ENCODE results near the gene GFOD1. TPM values are rescaled to one million over a fixed set of nuclear protein-coding genes. Genes with fewer than 3 reads are reported as not detected.
"Not testable (repeated sequence)": the region's sequence is repeated elsewhere in the genome, so short reads cannot be mapped to it uniquely, and the experiment has no call there.

The GFOD1 gene
- polyA plus RNA-seq, 3 donors, result 1.6 to 2.4 (median 2.1) TPM

DNA sequence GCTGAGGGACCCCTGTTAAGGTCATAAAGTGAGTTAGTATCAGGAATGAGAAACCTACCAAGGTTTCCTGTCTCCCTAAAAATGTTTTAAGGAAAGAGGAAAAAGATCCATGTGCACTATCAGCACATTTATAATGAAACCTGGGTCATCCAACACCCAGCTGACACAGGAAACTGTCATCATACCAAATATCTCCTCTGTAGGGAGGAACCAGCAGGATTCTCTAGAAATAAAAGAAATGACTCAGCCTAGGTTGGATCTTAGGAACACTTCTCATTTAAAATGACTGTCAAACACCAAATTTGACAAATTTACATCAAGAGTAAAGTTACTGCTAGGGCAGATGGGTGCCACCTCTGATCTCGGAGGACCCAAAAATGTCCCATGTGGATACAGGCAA is 21.7 kb downstream of the GFOD1 start:
- no peak for DNase-seq

DNA sequence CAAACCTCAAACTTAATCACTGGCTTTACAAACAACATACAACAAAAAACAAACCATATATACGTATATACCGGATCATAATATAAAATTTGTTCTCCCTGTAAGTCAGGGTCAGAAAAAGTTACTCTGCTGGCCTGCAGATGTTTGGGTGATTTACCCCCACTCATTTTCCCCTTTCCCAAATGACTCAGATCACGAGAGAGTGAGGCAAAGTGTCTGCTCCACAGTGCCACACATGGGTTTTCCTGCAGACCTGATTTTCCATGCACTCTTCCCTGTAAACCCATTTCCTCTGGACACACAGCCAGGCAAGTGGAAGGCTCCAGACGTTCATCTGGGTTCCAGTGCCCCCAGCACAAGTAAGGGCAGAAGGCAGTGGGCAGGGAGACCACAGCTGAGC is 23.5 kb downstream of the GFOD1 start:
- DNase-seq, result no peak

DNA sequence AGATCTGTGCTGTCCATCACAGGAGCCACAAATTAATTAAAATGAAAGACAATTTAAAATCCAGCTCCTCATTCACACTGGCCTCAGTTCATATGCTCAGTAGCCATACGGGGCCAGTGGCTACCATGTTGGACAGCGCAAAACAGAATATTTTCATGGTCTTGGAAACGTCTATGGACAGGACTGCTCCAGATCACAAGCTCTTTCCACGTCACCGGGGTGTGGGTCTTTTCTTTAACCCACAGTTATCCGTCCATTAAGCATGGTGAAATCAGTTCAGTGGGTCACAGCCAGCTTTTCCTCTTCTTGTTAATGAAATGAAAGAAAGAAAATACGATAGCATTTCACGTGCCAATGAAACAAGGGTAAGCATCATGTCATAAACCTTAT is 24.1 kb downstream of the GFOD1 start:
- DNase-seq, result no peak

DNA sequence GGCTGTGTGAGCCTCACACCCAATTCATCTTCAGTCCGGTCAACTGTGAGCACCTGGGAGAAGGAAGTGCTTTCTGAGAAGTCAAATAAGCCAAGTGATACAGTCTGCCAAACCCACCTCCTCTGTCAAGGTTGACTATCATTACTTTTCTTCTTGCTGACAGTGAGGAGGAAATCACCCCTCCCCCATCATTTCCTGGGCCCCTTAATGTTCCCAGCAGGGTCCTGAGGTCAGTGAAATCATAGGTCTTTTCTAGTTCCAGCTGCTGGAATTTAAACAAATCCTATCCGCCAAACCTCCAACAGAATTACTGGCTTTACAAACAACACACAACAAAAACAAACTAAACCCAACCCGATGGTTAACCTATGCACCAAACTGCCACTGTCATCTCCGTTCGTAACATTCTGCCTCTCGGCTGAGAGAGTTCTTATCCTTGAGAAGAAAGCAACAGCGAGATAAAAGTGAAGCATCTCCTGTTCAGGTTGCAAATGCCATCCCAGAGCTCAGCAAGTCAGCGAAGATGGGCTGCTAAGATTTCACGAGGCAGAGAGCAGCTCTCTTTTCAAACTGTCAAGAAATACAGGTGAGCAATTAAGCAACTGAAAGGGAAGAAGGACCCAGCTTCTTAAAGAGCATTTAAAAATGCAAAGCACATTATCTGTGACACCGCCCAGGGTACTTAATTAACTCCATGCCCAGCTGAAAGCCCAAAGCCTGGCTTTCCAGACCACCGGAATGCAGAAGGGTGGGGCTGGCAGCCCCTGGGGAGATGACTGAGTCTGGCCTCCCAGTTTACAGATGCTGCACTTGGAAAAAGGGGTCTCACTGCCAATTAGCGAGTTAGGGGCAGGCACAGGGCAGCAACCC is 24.7 kb downstream of the GFOD1 start:
- peak; percentile 11 for DNase-seq

DNA sequence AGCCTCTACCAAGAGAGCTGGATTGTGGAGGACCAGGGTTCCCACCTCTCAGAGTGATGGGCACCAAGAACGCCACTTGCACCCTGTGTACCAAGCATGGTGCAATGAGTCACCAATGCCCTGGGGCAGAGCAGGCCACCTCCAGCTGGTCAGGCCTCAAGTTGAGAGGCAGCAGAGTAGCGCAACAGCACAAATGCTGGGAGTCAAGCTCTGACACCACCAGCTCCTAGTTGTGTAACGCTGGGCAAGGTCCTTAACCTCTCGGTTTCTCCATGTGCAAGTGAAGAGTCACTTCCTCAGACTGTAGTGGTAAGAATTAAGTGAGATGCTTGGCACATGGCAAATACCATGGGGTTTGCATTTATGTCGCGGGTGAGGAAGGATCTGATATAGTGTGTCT is 25.6 kb downstream of the GFOD1 start:
- no peak for DNase-seq

DNA sequence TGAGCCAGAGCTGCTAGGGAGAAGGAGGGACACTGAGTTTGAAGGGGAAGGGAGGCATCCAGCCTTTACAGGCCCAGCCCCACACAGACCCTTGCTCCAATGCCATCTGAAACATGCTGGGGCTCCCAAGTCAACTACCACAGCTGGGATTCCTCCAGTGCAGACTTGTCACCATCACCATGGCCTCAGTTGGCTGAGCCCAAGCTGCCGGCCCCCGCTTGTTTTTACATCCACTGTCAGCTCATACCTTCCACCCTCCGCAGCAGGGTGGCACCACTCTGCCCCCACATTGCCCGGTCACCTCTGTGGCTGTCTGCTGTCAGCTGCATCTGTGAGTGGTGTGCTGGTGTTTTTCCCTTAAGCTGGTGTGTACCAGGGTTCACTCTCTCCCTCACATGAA is 26.1 kb downstream of the GFOD1 start:
- peak; percentile 71 for DNase-seq

DNA sequence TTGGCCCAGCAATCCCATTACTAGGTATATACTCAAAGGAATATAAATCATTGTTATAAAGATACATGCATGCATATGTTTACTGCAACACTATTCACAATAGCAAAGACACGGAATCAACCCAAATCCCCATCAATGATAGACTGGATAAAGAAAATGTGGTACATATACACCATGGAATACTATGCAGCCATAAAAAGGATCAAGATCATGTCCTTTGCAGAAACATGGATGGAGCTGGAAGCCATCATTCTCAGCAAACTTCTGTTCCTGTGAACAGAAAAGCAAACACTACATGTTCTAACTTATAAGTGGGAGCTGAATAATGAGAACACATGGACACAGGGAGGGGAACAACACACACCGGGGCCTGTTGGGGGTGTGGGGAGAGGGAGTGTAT is 27.1 kb downstream of the GFOD1 start:
- not testable (repeated sequence) for DNase-seq

DNA sequence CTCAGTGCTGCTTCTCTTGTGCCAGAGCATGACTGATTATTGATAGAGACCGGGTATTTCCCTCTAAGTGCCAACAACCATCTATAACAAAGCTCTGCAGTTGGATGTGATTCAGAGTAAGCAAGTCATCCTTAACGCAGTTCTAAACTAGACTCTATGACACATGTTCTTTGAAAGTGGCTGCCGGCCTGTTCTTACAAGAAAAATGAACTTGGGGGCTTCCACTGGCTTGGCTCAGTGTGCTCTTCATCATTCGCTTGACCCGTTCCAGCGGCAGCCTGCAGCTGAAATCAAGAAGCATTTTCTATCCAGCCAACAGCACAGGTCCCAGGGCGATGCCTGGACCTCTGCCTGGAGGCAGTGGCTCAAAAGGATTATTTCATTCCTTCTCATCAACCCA is 29.8 kb downstream of the GFOD1 start:
- no peak for DNase-seq

DNA sequence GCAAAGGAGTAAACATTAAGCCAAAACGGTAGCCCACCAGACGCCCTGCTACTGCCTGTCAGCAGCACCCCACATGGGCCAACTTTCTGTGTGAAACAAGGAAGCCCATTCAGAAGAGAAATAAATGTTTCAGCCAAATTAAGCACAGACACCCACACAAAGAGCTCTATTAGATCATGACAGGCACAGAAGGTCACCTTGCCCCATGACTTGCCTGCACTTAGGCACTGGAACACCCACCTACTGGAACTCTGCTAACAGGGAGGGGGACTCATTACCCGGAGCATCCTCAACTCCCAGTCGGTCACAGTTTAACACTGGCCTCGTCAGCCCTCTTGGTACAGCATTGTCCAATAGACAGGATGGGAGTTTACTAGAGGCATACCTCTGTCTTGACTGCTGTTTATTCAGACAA is 31.8 kb downstream of the GFOD1 start:
- DNase-seq, result no peak

DNA sequence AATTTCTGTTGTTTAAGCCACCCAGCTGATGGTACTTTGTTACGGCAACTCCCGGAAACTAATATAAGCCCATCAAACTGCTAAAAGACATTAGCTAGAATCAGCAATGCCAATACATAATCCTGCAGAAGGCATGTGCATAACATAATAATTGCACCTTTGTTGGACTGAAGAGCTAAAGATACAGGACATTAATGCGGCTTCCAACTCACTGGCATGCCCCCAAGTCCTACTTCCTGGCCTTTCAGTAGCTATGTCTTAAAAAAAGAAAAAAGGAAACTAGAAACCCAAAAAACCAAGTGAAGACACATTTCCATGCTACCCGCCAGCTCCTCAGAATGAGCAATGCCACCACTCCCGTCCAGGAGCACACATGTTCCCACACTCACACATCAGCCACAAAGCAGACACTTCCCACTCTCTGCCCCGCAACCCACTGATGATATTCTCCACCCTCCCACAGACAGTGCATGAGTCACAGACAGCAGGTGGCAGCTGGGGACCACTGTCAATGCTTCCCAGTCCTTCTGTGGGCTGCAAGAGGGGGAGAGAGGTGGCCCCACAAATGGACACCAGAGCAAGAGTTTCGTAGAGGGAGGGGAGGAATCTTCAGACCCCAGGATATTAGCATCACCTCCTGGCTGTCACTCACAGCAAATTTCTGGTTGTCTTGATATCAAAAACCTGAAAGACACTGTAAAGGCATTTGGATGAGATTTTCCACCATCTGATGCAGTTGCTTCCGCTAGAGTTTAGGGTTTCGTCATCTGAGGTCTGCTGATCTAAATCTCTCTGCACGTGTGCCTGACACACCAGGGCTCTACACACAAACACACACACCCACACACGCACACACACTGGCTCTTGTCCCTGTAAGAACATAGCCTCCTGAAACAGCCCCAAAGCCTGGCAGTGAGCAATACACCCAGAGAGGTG is 32.8 kb downstream of the GFOD1 start:
- peak; percentile 22 for DNase-seq

DNA sequence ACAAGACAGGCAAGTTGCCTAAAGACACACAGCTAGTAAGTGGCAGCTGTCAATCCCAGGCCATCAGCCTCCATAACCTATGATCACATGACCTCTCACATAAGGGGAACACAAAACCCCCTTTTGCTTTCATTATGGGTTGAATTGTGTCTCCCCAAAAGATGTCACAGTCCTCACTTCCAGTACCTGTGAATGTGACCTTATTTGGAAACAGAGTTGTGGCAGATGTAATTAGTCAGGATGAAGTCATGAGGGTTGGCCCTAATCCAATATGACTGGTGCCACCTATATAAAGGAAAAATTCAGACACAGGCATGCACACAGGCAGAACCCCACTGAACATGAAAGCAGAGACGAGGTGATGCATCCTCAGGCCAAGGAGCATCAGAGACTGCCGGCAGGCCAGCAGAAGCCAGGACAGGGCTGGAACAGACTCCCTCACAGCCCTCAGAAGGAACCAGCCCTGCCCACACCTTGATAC is 33.6 kb downstream of the GFOD1 start:
- no peak for DNase-seq

DNA sequence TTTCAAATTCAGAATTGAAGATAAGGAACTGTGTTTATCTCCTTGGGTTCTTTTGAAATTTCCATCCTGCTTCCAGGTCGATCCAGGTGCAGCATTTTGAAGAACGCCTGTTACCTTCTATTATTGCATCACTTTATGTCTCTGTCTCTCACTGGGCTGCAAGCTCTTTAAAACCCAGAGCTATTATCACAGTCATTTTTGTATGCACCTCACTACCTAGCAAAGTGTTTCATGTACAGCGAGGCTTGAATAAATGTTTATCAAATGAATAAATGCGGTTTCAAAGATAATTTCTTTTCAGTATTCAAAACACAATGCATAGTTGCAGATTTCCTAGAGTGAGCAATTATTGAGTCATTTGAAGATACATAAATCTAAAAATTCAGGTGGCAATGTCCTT is 34.2 kb downstream of the GFOD1 start:
- no peak for DNase-seq

DNA sequence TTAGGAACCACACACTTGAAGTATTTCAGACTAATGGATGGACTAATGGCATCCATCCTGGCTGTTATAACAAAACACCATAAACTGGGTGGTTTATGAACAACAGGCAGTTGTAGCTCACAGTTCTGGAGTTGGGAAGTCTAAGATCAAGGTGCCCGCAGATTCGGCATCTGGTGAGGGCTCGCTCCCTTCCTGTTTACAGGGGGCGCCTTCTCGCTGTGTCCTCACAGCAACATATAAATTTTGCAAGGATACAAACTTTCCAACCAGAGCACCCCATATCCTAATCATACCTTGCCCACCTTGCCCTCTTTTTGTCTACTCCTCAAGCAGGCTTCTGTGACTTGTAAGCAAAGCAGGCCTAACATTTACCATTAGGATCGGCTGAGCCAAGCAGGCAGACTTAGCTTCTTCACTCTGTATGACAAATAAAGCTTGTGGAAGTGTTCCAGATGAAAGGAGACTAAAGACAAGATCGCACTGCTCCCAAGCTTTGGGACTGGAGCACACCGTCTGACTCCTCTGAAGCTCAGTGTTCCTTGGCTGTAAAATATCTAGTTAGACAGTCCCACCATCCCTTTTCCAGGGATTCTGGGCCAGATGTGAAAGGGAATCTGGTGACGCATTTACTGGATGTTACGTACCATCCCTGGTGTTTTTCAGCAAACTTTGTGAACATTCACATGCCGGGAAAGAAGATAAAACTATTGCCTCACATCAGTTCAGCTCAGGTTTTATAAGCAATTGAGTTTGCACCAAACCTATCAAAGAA is 34.9 kb downstream of the GFOD1 start:
- no peak for DNase-seq

DNA sequence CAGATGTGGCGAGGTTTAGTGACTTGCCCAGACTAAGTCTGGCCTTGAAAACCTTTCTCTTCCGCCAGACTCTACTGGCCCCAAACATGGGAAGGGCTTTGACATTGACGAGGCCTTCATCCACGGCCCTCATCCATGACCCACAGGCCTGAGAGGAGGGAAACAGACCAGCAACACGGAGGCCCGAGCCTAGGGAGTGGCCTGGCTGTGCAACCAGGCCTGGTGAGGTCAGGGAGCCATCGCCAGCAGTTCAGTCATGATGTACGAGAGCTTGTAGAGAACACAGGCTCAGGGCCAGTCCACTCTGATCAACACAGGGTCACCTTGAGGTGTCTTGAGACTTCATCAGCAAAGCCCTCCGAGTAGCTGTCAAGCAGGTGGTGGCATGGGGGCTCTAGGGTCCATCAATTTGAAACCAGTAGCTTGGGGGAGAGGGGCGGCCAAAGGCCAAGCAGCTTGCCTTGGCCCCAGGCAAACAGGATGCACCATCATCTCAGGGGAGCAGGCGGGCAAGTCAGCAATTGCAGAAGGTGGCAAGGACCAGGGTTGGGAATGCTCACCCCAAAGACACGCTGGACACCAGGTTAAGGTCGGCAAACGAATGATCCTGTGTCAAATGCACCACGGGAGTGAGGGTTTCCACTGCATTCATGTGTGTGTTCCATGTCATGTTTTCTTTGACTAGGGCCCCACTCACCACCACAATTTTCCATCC is 36.1 kb downstream of the GFOD1 start:
- no peak for DNase-seq

DNA sequence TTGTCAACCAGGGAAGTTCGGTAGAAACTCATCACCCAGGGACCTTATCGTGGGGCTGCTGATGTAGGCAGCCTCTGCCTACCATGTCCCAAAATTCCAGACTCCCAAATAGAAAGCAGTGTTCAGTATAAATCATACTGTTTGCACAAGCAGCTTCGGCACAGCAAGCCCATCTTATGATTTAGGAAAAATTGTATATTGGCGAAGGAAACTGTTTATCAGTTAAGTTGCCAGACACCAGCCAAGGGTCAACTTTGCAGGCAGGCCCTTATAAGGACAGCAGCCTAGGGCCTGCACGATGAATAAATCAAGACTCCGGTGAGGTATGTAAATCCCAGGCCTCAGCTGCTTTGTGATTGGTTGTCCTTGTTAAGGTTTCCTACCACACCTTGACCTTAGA is 36.8 kb downstream of the GFOD1 start:
- no peak for DNase-seq

DNA sequence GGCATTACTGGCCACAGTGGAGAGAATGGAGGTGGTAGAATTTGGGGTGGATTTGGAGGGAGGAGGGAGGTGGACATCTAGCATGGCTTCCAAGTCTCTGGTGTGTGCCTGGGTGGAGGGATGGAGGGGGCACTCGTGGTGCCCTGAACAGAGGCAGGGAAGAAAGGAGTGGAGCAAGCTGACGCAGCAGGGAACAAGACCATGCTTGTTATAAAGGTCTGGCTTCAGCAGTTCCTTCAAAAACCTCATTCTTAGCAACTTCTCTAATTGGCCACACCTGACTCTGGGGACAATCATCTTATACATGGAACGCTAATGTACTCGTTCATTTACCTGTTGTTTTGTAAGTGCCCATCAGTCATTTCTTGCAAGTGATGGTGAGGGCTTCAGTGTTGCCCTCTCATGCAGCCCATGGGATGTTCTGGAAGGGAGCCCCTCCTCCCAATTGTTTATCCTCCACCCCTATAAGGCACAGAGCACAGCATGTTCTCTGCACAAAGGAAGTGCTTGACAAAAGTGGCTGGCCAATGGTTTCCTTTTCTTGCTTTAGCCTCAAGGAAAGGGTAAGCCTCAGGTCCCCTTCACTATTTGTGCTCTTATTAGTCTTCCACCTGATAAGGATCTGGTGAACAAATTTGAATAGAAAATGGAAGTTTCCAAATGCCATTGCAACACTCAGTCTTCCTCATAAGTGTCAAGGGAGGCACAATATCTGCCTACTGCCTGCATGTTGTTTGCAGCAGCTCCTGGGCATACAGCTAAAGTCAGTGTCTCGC is 39.3 kb downstream of the GFOD1 start:
- DNase-seq, result no peak

DNA sequence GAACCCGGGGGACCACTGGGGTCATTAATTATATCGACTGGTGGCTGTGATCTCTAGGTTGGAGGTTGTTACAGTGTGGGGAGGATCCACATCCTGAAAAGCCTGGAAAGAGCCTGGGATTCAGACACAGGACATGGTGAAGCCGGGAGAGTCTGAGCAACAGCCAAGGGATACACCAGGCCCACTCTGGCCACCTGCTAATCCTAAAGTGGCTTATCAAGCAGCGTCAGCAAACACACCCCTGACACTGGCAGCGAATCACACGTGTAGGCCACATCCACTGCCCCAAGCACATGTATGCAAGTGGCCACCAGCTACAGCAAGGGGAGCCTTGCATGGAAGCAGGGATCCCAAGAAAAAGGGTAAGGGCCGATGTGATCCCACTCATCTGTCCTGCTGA is 41.0 kb downstream of the GFOD1 start:
- no peak for DNase-seq

DNA sequence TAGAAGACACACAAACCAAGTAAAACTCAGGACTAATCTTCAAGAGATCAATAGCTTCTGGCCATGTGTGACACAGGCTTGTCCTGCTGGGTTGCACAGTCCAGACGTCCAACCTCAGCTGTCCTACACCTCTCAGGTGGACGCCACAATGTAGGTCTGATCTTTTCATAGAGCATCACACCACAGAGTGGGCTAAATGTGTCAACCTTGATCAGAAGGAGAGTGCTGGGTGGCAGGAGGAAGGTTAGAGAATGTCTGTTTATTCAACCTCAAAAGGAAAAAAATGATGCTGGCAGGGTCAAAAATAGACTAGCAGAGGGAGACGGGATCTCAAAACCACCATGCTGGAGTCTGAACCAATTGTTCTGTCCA is 41.7 kb downstream of the GFOD1 start:
- no peak for DNase-seq

DNA sequence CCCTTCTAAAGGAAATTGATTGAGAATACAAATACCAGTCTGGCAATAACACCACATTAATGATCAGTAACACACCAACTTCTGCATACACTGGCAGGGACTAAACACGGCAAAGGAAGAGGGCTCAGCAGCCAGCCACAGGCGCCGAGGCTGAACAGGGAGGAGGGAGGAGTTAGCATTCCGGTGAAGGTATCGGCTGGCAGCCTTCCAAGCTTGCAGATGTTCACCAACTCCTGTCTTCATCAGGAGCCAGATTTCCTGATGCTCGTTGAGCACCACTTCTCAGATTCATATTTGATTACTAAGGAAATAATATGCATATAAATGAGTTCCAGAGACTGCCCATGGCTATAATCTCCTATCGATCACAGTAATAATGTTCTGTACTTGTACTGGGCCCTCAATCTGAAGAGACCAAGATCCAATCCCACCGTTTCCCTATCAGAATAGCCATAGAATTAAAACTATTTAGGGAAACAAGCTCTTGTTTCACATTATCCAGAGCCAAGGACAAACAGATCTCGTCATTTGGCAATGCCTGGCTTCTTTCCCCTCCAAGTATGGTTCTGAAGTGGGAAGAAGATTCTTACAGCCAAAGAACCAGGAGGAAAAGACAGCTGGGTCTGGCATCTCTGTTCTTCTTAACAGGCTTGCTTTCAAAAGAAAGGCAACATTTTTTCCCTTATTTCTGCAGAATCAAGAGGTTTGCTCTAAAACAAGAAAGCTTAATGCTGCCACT is 42.2 kb downstream of the GFOD1 start:
- DNase-seq, result peak; percentile 66

DNA sequence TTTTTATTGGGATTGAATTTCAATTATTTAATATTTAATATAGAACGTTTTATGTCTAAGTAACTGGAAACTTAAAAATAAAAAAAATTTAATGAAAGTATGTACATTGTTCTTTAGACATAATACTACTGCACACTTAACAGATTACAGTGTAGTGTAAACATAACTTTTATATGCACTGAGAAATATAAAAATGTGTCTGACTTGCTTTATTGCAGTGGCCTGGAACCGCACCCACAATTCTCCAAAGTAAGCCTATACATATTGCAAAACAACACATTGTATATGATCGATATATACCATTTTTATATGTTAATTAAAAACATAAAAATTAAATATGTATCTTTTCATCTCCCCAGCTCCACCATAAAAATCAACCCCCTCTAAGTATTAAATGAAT is 42.8 kb downstream of the GFOD1 start:
- DNase-seq, result no peak

Measured in renal pelvis (tissue), 4 donors.